Activated T-helper 9 cell treated with anti-CD3 and anti-CD28 coated beads, Interleukin-2, amount 50 U/mL, for 16 hours (primary cell): ENCODE results near the gene HOXB7.

Source experiments
- DNase-seq: peaks from one replicate; pipeline ENCODE4 v3.0.0-alpha.2; 2020; ENCODE audit warnings: low read depth

Gene HOXB7

GRCh38 chr17:48636177-48637018 is 25.6 kb upstream of the HOXB7 start:
- DNase-seq = peak; percentile 66

GRCh38 chr17:48634493-48635208 is 23.8 kb upstream of the HOXB7 start:
- DNase-seq = no peak

GRCh38 chr17:48633266-48633677 is 22.5 kb upstream of the HOXB7 start:
- DNase-seq = no peak

GRCh38 chr17:48632579-48633265 is 21.9 kb upstream of the HOXB7 start:
- no peak for DNase-seq

DNA sequence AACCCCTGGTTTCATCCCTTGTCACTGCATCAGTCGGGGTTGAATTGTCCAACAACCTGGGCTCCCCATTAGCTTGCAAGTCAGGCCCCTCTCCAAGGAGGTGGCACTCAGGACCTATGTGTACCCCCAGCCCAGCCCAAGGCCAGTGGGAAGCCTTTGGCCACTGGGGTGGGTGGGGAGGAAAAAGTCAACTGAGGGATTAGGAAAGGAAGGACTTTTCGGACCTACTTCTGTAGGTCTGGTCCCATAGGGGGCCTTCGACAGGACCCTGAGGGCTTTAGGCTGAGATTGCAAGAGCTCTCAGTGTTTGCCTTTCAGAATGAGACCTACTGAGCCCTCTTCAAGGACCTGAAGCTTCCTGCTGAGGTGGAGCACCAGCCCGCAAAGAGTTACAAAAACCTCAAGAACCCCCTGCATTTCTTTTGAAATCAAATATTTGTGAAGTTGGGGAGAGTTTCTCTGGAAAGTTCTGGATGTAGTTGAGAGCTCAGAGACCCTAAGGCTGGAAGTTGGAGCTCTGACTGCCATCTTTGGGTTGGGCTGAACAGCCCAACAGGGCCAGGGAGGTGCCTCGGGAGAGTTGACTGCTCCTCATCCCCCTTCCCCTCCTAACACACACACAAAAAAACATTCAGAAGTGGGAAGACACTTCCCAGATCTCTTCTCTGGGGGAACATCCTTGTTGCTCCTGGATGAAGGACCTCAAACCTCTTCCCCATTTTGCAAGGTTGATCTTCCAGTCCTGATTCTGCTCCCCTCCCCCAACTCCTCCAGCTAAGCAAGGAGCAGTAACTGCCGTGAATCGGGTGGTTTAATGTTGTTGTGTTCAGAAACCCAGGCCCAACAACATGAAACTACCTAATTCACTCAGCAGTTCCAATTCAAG is 21.1 kb upstream of the HOXB7 start:
- no peak for DNase-seq

DNA sequence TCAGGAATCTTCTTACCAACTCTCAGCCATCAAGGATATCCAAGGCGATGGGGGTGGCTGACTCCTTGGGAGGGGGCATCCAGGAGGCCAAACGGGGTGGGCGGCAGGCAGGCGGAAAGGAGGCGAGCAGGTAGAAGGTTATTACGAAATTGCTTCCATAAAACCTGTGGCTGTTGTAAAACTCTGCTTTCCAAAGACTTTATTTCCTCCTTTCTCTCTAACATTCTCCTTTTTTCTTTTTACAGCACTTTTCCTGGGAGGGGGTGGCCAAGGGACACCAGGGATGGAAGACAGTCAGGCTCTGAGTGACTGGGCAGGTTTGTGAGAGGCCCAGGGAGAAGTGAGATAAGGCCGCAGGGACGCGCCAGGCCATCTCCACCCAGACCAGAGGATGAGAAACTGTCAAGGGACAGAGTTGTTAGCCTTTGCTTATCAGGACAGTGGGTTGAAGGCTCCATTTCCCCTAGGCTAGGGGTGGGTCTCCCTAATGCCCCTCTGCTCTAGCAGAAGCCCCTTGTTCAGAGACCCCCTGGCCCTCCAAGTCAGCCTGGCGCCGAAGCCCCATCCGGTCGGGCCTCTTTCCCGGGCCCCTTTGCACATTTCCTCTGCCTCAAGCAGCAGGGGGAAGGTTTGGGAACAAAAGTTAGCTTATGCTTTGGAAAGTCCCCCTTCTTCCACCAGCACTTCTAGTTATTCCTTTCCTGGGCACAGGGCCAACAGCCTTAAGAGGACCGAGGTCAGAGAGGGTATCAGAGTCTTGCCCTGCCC is 20.3 kb upstream of the HOXB7 start:
- DNase-seq = no peak

- no peak for DNase-seq
These were observed 19.4 kb upstream of the HOXB7 start for GRCh38 chr17:48630009-48630924.

DNA sequence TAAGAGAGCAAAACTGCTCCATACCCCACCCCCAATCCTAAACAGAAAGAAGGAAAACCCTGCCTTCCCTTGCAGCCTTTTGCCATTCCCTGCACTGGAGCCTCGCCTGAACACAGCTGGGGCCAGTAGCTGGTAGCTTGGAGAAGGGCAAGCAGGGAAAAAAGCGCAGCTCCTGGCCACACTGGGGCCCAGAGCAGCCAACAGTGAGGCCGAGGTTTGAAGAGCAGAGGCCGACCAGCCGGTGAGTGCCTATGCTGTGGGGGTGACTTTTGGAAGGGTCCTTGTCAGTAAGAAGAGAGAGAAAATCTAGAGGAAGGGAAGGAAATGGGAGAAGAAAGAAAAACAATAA is 18.6 kb upstream of the HOXB7 start:
- DNase-seq = no peak

DNA sequence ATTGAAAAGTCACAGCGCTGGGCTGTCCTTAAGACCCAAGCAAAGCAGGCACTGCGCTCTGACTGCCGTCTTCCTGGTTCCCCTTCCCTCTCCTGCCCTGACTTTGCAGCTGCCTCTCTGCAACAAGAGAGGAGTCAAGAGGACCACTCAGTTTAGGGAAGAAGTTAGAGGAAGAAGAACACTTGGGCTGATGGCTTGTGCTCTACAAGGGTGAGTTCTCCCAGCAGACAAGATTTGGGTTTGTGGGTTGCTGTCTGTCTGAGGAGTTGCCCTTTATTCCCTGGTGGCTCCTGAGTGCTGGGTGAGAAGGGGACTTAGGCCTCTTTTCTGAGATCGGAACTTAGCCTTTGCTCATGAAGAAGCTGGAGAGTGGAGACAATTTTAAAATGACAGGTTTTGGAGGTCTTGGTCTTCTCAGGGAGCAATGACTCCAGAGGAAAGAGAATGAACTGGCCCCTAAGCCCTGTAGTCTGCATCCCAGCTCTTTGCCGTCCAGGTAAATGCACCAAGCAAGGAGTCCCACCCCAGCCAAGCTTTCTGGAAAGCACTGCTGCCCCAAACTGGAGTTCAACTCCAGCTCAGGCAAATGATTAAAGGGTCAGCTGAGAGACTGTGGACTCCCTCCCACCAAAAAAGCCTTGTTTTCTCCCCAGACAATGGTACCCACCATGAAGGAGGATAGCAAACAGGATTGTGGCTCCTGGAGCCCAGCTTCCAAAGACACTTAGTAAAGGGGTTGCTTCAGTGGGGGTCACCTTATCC is 18.0 kb upstream of the HOXB7 start:
- no peak for DNase-seq

DNA sequence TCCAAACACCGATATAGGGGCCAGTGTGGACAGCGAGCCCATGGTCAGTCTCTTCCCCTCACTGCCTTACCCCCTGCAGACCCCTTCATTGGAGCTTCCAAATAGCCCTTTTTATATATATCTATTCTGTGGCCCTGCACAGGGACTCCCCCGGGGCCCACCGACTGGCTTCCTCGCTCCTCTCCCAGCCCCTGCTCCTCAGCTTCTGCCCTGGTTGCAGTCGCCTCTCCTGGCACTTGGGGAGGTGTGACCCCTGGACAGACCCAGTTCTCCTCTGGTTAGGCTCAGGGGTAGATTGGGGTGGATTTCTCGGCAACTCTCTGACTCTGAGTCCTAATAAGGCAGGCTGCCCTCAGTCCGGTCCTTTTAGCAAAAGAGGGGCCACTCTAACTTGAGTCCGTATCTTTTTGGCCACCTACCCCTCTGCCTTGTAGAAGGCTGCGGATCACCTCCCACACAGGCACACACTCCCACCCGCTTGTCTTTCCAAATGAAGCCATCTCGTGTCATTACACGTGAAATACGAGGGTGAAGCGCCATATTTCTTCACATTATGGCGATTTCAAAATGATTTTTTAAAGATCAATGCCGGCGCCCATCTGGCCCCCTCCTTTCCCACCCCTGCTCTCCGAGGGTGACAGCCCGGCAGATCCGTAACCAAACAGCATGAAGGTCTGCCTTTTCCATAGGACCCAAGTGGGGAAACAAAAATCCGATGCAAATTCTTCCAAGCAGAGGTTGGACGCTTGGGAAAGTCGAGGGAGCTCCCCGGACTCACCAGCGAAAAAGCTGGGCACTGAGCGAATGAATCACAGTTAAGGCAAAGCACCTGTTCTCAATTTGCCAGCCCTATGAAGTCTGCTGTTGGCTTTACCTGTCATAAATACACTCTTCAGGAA is 17.1 kb upstream of the HOXB7 start:
- DNase-seq = no peak

- DNase-seq = no peak
These were observed 16.3 kb upstream of the HOXB7 start for GRCh38 chr17:48627118-48627597.

GRCh38 chr17:48626245-48627117 is 15.7 kb upstream of the HOXB7 start, which contains the start of gene HOXB9:
HOXB9 (minus strand) TSS chr17:48626358; CDS start chr17:48626269, 89 bp downstream.
- peak; percentile 48 for DNase-seq

- no peak for DNase-seq
These were observed 14.9 kb upstream of the HOXB7 start for GRCh38 chr17:48625495-48626244.

DNA sequence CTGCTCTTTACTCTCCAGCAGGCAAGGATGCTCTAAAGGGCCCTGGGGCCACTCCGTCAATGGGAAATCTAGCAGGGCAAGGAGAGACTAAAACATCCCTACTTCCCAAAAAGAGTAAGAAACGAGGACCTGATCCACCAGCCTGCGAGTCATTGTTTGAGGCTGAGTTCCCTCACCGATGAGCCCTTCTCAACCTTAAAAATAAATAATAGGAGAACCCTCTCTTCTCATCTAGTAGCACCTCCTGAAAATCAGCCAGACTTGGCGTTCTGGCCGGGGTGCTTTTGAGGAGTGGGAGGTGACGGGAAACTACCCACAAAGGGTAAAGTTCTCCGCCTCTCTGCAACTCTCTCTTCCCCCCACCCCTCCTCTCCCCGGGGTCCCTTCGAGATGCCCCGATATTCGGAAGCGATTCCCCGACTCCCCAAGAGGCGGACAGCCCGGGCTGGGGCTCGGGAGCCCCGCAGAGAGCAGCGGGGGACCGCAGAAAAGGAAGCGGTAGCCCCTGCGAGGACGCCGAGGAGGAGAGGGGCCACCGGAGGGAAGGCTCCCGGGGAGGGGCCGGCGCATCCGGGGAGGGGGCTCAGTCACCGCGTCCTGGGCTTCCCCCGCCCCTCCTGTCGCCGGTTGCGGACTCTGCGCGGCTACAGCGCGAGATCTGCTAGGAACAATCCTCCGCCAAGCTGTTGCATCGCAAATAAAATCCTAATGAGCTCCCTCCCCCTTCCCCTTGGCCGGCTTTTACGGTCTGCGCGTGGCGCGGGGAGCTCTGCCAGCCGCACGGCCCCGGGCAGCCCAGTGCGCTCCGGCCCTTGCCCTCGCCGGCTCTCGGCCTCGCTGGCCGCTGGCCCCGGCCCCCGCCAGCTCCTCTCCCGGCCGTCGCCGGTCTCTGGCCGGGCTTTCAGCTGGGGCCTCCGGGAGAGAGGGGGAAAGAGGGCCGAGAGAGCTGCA is 14.0 kb upstream of the HOXB7 start:
- DNase-seq = no peak

- DNase-seq = no peak
These were observed 13.3 kb upstream of the HOXB7 start for GRCh38 chr17:48624118-48624517.
